ENCODE results near the gene SFRP2.

The SFRP2 gene

DNA sequence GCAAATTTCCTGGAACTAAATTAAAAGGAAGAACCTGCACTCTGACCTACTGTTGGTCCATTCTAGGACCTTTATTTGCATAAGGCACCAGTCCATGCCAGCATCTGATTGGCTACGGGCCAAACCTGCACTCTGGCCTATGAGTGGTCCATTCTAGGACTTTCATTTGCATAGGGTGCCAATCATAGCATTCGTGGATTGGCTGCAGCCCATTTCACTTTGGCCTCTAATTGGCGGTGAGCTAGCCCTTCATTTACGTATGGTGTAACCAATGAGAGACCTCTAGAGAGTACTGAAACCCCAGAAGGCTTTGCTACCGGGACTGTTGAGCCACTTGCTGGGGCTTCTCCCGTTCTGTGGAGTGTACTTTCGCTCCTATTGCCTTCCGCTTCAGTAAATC is 23.0 kb downstream of the SFRP2 start:
- DNase-seq, result no peak

DNA sequence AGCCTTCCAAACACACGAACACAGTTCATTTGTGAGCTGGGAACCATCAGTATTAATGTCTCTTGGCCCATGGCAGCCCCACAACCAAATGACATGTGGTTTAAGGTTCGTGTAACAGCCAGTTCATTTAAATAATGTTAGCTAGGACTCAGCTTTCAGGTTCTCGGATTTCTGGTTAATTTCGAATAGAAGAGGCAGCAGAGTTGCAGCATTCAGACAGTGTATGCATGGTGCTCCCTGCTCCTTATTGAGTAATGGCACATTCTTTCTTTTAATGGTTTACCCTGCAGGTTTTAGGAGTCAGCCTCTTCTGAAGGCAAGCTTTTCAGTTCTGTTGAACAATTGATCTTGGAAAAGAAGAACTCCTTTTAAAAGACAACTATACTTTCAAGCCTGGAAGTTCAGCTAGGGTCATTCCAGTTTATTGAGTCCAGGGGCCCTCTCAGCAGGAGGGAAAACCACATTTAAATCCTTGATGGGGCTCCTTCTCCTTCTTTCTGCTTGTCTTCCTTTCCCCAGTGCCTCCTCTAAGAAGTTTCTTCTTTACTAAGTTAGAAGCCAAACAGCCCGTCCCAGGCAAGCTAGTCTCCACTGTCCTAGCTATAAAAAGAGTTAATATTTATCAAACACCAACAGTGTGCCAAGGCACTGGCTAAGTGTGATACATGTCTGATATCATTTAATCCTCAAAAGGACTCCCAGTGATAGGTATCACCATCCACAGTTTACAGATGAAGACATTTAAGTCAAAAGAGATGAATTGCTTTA is 24.1 kb downstream of the SFRP2 start:
- no peak for DNase-seq

- no peak for DNase-seq
These were observed 25.5 kb downstream of the SFRP2 start for GRCh38 chr4:153763404-153763803.

DNA sequence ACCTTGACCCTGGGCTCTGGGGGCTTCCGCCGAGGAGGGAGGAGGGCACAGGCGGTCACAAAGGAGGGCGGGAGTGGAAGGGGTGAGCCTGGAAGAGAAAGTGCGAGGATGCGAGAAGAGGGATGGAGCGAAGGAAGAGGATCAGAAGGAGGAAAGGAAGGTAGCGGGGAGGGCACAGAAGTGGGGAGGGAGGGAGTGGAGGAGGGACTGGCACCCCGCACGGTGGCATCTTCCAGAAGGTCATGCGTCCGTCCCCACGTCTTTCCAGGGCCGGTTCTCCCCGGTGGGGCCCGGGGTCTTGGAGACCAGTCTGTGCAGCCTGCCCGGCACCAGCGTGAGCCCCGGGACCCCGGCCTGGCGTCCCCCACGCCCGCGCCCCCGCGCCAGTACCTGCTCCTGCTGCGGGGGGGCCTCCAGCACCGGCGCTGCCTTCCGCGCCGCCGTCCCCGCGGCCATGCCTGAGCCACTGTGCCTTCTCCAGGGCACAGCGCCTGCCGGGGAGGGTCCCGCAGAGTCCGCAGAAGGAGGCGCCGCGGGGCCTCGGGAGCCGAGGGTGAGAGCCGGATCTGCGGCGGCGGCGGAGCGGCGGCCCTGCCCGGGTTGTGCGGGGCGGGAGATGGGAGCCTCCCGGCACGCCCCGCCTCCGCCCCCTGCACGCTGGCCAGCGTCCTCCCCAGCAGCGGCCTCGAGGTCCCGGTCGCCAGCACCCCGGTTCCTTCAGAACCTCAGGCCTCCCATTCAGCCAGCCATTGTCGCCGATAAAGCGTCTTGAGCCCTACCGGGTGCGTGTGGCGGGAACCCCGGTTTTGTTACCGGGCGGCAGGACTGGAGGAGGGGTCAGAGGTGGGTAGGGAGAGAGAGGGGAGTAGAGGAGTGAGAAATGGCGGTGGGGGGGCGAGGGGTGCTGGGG is 29.2 kb downstream of the SFRP2 start, which contains the start of gene RNF175:
TSS of gene RNF175 (minus strand) at position 618 of the 910 bp plus-strand sequence. CDS start at position 456, 162 bp downstream.
- no peak for DNase-seq

- DNase-seq, result no peak
These were observed 30.0 kb downstream of the SFRP2 start for GRCh38 chr4:153758688-153759406.

- DNase-seq, result no peak
These were observed 30.7 kb downstream of the SFRP2 start for GRCh38 chr4:153758136-153758535.

- no peak for DNase-seq
These were observed 31.5 kb downstream of the SFRP2 start for GRCh38 chr4:153757407-153757806.

DNA sequence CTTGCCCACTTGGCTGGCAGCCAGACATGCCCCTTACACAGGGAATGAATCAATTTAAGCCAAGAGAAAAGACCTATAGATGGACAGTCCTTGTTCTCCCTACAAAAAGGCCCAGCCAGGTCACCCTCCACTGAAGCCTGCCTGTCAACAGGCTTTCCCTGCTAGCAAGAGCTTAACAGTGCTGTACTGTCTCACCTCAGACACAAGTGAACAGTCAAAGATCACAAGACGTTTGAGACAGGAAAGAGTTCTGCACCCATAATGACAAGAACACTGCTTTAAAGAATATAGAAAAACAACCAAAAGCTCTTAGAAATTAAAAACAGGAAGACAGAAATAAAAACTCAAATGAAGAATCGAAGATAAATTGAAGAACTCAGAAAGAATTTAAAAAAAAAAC is 33.7 kb downstream of the SFRP2 start:
- no peak for DNase-seq

GRCh38 chr4:153750197-153750817 is 38.6 kb downstream of the SFRP2 start:
- DNase-seq, result no peak

- no peak for DNase-seq
These were observed 40.5 kb downstream of the SFRP2 start for GRCh38 chr4:153748378-153748777.

GRCh38 chr4:153747406-153747955 is 41.4 kb downstream of the SFRP2 start:
- DNase-seq, result no peak

DNA sequence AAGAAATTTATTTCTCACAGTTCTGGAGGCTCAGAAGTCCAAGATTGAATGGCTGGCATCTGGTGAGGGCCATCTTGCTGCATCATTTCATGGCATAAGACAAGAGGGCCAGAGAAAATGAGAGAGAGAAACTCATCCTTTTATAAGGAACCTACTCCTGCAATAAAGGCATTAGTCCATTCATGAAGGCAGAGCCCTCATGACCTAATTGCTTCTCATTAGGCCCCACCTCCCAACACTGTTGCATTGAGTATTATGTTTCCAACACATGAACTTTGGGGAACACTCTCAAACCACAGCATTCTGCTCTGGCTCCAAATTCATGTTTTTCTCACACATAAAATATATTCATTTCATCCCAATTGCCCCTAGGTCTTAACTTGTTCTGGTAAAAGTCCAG is 43.2 kb downstream of the SFRP2 start:
- no peak for DNase-seq

GRCh38 chr4:153741541-153741940 is 47.3 kb downstream of the SFRP2 start:
- no peak for DNase-seq

DNA sequence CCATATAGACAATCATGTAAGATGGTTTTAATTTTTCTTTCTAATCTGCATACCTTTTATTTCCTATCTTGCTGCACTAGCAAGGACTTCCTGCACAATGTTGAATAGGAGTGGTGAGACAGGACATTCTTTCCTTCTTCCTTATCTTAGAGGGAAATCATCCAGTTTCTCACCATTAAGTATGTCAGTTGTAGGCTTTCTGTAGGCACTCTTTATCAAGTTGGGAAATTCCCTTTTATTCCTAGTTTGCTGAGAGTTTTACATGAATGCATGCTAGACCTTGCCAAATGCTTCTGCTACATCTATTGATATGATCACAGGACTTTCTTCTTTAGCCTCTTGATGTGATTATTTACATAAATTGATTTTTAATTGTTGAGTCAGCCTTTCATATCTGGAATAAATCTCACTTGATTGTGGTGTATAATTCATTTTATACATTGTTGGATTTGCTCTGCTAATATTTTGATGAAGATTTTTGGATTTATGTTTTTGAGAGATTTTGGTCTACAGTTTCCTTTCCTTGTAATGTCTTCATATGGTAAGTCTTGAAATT is 52.9 kb downstream of the SFRP2 start:
- no peak for DNase-seq

GRCh38 chr4:153733751-153734448 is 55.0 kb downstream of the SFRP2 start:
- no peak for DNase-seq

DNA sequence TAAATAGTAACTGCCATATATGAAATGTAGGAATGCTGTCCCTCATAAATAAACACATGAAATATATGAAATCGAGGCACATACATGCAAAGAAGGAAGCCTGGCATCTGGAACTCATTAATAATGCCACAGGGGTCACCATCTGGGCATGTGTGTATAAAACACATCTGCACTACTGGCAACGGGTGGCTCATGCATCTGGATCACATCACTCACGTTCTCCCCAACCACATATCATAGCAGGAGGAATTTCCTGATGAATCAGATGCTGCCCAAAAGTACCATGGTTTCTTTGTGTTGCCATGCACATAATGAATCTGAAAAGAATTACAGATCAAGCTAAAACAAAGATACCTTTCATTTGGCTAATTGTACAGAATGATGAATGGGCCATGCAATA is 57.6 kb downstream of the SFRP2 start:
- DNase-seq, result no peak

All from NCI-H1417 treated with DMSO at 0.1 percent for 48 hours (cell line).